HepG2 (cell line): ENCODE measurements around the gene TUBB4B. TPM values are rescaled to one million over a fixed set of nuclear protein-coding genes. Genes with fewer than 3 reads are reported as not detected.

ENCODE experiments used
- AGO1 ChIP-seq: fragments of 200-400 bp; formaldehyde crosslinking; IDR thresholded peaks from 2 replicates; pipeline ENCODE4 v1.6.1; 2017; ENCODE audit warnings: mild to moderate bottlenecking, low read depth, low read length, moderate library complexity; ENCODE audit not compliant: poor library complexity, severe bottlenecking
- ERF ChIP-seq: IDR thresholded peaks from 2 replicates; pipeline ENCODE4 v1.6.1; 2018; ENCODE audit warnings: missing biosample characterization, missing genetic modification reagents
- GTF3A ChIP-seq: sonication (generic); formaldehyde crosslinking; conservative IDR thresholded peaks from 2 replicates; pipeline ENCODE4 v1.4.0; 2020; ENCODE audit warnings: mild to moderate bottlenecking, missing genetic modification reagents
- HOXA7 ChIP-seq: sonication (generic); formaldehyde crosslinking; IDR thresholded peaks from 2 replicates; pipeline ENCODE4 v1.8.1; 2022; ENCODE audit warnings: mild to moderate bottlenecking, missing genetic modification reagents, moderate library complexity
- KDM2A ChIP-seq: sonication (generic); formaldehyde crosslinking; IDR thresholded peaks from 2 replicates; pipeline ENCODE4 v1.4.0; 2020; ENCODE audit warnings: low read depth, missing genetic modification reagents, borderline replicate concordance
- POGZ ChIP-seq: sonication (generic); formaldehyde crosslinking; IDR thresholded peaks from 2 replicates; pipeline ENCODE4 v1.4.0; 2020; ENCODE audit warnings: mild to moderate bottlenecking, missing genetic modification reagents
- SIN3A ChIP-seq: IDR thresholded peaks from 2 replicates; pipeline ENCODE4 v1.6.1; 2011; ENCODE audit warnings: low read depth, mild to moderate bottlenecking, control low read depth, low read length, borderline replicate concordance
- TOPORS ChIP-seq: sonication (generic); formaldehyde crosslinking; IDR thresholded peaks from 2 replicates; pipeline ENCODE4 v1.8.0; 2023; ENCODE audit warnings: mild to moderate bottlenecking, missing genetic modification reagents
- ZKSCAN1 ChIP-seq: fragments of 150-350 bp; IDR thresholded peaks from 2 replicates; pipeline ENCODE4 v1.6.1; 2014; ENCODE audit warnings: low read length
- ZNF143 ChIP-seq: sonication (generic); formaldehyde crosslinking; IDR thresholded peaks from 2 replicates; pipeline ENCODE4 v1.4.0; 2020; ENCODE audit warnings: missing genetic modification reagents
- ZNF263 ChIP-seq: sonication (generic); formaldehyde crosslinking; IDR thresholded peaks from 2 replicates; pipeline ENCODE4 v1.4.0; 2020; ENCODE audit warnings: missing genetic modification reagents
- ZNF567 ChIP-seq: sonication (generic); formaldehyde crosslinking; IDR thresholded peaks from 2 replicates; pipeline ENCODE4 v1.8.1; 2023; ENCODE audit warnings: mild to moderate bottlenecking, missing genetic modification reagents, borderline replicate concordance
- polyA plus RNA-seq, 8 experiments: library from polyadenylated mRNA; depleted of rRNA in 3 of 8; stranded (reverse) in 7 of 8; unstranded in 1 of 8; fragments of >200 nt; fragmentation: Illumina TruSeq in 4 of 8; extraction: Trizol in 4 of 8; gene quantifications; 2 replicates each; pipeline versions ENCODE4 v1.2.1 to v1.2.3, GENCODE V29; 2011 to 2016; ENCODE audit warnings: low read depth in 4 of 8, missing spikeins in 1 of 8, mixed read lengths in 1 of 8; ENCODE audit not compliant: insufficient read depth in 1 of 8
- total RNA-seq, 5 experiments: library from RNA; depleted of rRNA; stranded (reverse); fragments of >200 nt; fragmentation: Illumina TruSeq; extraction: Trizol; gene quantifications; 2 replicates each; pipeline ENCODE4 v1.2.3, GENCODE V29; 2016; ENCODE audit warnings: low read depth in 1 of 5
- TF ChIP-seq, protein P1 (sequence below): sonication (generic); formaldehyde crosslinking; IDR thresholded peaks from 2 replicates; pipeline ENCODE4 v1.5.1; 2020; ENCODE audit warnings: missing genetic modification reagents, mild to moderate bottlenecking, borderline replicate concordance
- TF ChIP-seq, protein P2 (sequence below): sonication (generic); formaldehyde crosslinking; IDR thresholded peaks from 2 replicates; pipeline ENCODE4 v1.9.0; 2022; ENCODE audit warnings: missing genetic modification reagents, mild to moderate bottlenecking, borderline replicate concordance
- TF ChIP-seq, protein P3 (sequence below): sonication (generic); formaldehyde crosslinking; IDR thresholded peaks from 2 replicates; pipeline ENCODE4 v1.4.0; 2020; ENCODE audit warnings: missing genetic modification reagents
- TF ChIP-seq, protein P4 (sequence below): sonication (generic); formaldehyde crosslinking; IDR thresholded peaks from 2 replicates; pipeline ENCODE4 v1.4.0; 2020; ENCODE audit warnings: missing genetic modification reagents
- TF ChIP-seq, protein P5 (sequence below): sonication (generic); formaldehyde crosslinking; IDR thresholded peaks from 2 replicates; pipeline ENCODE4 v1.4.0; 2020; ENCODE audit warnings: mild to moderate bottlenecking, missing genetic modification reagents

The TUBB4B gene
- total and polyA plus RNA-seq, 2 of the 13 experiments (the other 11 are each of a cell fraction or from before 2014, with no cell fraction given) = 182 to 412 TPM

GRCh38 chr9:137243626-137244485, 2.8 kb downstream of the TUBB4B start (continued):
- TF ChIP-seq ZNF143 (CRISPR knock-in tag) (0 out of 2 replicates have a peak, but pooled peaks have one; percentile 21), ZNF567 (CRISPR knock-in tag) (no peak), ERF (CRISPR knock-in tag) (0 out of 2 replicates have a peak, but pooled peaks have one; percentile 10), SIN3A (0 out of 2 replicates have a peak, but pooled peaks have one; percentile 14), POGZ (no peak), AGO1 (peak; percentile 96), HOXA7 (CRISPR knock-in tag) (0 out of 2 replicates have a peak, but pooled peaks have one; percentile 65), GTF3A (0 out of 2 replicates have a peak, but pooled peaks have one; percentile 41), ZKSCAN1 (0 out of 2 replicates have a peak, but pooled peaks have one; percentile 34), KDM2A (CRISPR knock-in tag) (peak; percentile 90), TOPORS (CRISPR knock-in tag) (no peak), ZNF263 (CRISPR knock-in tag) (no peak)
- TF ChIP-seq, protein P1, sequence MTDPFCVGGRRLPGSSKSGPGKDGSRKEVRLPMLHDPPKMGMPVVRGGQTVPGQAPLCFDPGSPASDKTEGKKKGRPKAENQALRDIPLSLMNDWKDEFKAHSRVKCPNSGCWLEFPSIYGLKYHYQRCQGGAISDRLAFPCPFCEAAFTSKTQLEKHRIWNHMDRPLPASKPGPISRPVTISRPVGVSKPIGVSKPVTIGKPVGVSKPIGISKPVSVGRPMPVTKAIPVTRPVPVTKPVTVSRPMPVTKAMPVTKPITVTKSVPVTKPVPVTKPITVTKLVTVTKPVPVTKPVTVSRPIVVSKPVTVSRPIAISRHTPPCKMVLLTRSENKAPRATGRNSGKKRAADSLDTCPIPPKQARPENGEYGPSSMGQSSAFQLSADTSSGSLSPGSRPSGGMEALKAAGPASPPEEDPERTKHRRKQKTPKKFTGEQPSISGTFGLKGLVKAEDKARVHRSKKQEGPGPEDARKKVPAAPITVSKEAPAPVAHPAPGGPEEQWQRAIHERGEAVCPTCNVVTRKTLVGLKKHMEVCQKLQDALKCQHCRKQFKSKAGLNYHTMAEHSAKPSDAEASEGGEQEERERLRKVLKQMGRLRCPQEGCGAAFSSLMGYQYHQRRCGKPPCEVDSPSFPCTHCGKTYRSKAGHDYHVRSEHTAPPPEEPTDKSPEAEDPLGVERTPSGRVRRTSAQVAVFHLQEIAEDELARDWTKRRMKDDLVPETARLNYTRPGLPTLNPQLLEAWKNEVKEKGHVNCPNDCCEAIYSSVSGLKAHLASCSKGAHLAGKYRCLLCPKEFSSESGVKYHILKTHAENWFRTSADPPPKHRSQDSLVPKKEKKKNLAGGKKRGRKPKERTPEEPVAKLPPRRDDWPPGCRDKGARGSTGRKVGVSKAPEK (CRISPR knock-in tag) = 0 out of 2 replicates have a peak, but pooled peaks have one; percentile 6
- TF ChIP-seq, protein P2, sequence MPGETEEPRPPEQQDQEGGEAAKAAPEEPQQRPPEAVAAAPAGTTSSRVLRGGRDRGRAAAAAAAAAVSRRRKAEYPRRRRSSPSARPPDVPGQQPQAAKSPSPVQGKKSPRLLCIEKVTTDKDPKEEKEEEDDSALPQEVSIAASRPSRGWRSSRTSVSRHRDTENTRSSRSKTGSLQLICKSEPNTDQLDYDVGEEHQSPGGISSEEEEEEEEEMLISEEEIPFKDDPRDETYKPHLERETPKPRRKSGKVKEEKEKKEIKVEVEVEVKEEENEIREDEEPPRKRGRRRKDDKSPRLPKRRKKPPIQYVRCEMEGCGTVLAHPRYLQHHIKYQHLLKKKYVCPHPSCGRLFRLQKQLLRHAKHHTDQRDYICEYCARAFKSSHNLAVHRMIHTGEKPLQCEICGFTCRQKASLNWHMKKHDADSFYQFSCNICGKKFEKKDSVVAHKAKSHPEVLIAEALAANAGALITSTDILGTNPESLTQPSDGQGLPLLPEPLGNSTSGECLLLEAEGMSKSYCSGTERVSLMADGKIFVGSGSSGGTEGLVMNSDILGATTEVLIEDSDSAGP (CRISPR knock-in tag) = peak; percentile 11
- TF ChIP-seq, protein P3, sequence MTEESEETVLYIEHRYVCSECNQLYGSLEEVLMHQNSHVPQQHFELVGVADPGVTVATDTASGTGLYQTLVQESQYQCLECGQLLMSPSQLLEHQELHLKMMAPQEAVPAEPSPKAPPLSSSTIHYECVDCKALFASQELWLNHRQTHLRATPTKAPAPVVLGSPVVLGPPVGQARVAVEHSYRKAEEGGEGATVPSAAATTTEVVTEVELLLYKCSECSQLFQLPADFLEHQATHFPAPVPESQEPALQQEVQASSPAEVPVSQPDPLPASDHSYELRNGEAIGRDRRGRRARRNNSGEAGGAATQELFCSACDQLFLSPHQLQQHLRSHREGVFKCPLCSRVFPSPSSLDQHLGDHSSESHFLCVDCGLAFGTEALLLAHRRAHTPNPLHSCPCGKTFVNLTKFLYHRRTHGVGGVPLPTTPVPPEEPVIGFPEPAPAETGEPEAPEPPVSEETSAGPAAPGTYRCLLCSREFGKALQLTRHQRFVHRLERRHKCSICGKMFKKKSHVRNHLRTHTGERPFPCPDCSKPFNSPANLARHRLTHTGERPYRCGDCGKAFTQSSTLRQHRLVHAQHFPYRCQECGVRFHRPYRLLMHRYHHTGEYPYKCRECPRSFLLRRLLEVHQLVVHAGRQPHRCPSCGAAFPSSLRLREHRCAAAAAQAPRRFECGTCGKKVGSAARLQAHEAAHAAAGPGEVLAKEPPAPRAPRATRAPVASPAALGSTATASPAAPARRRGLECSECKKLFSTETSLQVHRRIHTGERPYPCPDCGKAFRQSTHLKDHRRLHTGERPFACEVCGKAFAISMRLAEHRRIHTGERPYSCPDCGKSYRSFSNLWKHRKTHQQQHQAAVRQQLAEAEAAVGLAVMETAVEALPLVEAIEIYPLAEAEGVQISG = peak; percentile 9; the same call in 1 of the 2 replicates
- TF ChIP-seq, protein P4, sequence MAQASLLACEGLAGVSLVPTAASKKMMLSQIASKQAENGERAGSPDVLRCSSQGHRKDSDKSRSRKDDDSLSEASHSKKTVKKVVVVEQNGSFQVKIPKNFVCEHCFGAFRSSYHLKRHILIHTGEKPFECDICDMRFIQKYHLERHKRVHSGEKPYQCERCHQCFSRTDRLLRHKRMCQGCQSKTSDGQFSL (CRISPR knock-in tag) = 0 out of 2 replicates have a peak, but pooled peaks have one; percentile 20
- TF ChIP-seq, protein P5, sequence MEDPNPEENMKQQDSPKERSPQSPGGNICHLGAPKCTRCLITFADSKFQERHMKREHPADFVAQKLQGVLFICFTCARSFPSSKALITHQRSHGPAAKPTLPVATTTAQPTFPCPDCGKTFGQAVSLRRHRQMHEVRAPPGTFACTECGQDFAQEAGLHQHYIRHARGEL (CRISPR knock-in tag) = 0 out of 2 replicates have a peak, but pooled peaks have one; percentile 70
